Endothelial cell of umbilical vein (primary cell): ENCODE data around the gene MED12L. TPM values are rescaled to one million over a fixed set of nuclear protein-coding genes. Genes with fewer than 3 reads are reported as not detected.

ENCODE experiments used
- BruUV-seq: library from RNA; stranded (reverse); fragments of 400-500 nt; replicated peaks from 2 replicates; lab custom pipeline; 2021; lab: Mats Ljungman, UMichigan
- CTCF ChIA-PET: fragments of 300-600, 350-600 bp; sonication (Branson Sonifier 250); formaldehyde crosslinking; loops from one replicate; lab custom pipeline; 2021; ENCODE audit warnings: antibody characterized with exemption, inconsistent platforms; lab: Charles Lee
- POLR2A ChIA-PET: fragments of 300-600, 350-600 bp; sonication (Branson Sonifier 250); formaldehyde crosslinking; loops from one replicate; lab custom pipeline; 2021; ENCODE audit warnings: antibody characterized with exemption, inconsistent platforms; lab: Charles Lee
- DNase-seq: peaks from one replicate; pipeline ENCODE4 v3.0.0-alpha.2; 2011; ENCODE audit warnings: low read depth, low spot score
- FAIRE-seq: peaks from 2 replicates; lab custom pipeline; 2011; peaks lifted over from hg19 to GRCh38; lab: Jason Lieb, UNC
- H2AFZ ChIP-seq: 2 replicates; pipeline ENCODE4 v1.6.0; 2012; ENCODE audit warnings: low read depth, low read length, control low read depth, inconsistent platforms
- H3K27ac ChIP-seq: 2 replicates; pipeline ENCODE4 v1.5.1; 2011; ENCODE audit warnings: low read depth, mild to moderate bottlenecking, control low read depth, low read length, moderate library complexity; ENCODE audit not compliant: insufficient read depth
- H3K27me3 ChIP-seq, 2 experiments: 2 replicates each; pipeline versions ENCODE4 v1.6.0 to v1.6.1; 2011; ENCODE audit warnings: low read length in 2 of 2, mixed read lengths in 1 of 2; ENCODE audit not compliant: control insufficient read depth in 2 of 2, insufficient read depth in 2 of 2
- H3K36me3 ChIP-seq, 2 experiments: 2 replicates in 1 of 2; 3 replicates in 1 of 2; pipeline ENCODE4 v1.5.1; 2011; ENCODE audit warnings: low read length in 2 of 2, mild to moderate bottlenecking in 1 of 2, moderate library complexity in 1 of 2; ENCODE audit not compliant: control insufficient read depth in 2 of 2, insufficient read depth in 2 of 2; ENCODE audit errors: extremely low read depth in 1 of 2
- H3K4me1 ChIP-seq: 3 replicates; pipeline ENCODE4 v1.5.1; 2011; ENCODE audit warnings: mild to moderate bottlenecking, low read length; ENCODE audit not compliant: control insufficient read depth, insufficient read depth; ENCODE audit errors: extremely low read depth
- H3K4me2 ChIP-seq: 2 replicates; pipeline ENCODE4 v1.6.1; 2011; ENCODE audit warnings: low read length, control low read depth, mixed read lengths; ENCODE audit not compliant: insufficient read depth
- H3K4me3 ChIP-seq, 3 experiments: fragments of 200-600 bp in 1 of 3; sonication (generic), shearing (Covaris generic) in 1 of 3; replicated peaks in 1 of 3; 2 replicates each; pipeline ENCODE4 v1.5.1; 2011 to 2016; ENCODE audit warnings: control low read depth in 3 of 3, low read length in 3 of 3, mild to moderate bottlenecking in 2 of 3, inconsistent platforms in 1 of 3, low read depth in 1 of 3, moderate library complexity in 1 of 3; ENCODE audit not compliant: insufficient read depth in 1 of 3
- H3K79me2 ChIP-seq: 2 replicates; pipeline ENCODE4 v1.6.0; 2012; ENCODE audit warnings: low read length, inconsistent platforms; ENCODE audit not compliant: control insufficient read depth, insufficient read depth
- H3K9ac ChIP-seq: replicated peaks from 2 replicates; pipeline ENCODE3; 2011; ENCODE audit warnings: low read length, control low read depth; ENCODE audit not compliant: insufficient read depth; ENCODE audit errors: extremely low read depth
- H3K9me1 ChIP-seq: replicated peaks from 3 replicates; pipeline ENCODE4 v1.6.0; 2011; ENCODE audit warnings: mild to moderate bottlenecking, low read length; ENCODE audit not compliant: control insufficient read depth, insufficient read depth; ENCODE audit errors: extremely low read depth
- H3K9me3 ChIP-seq: replicated peaks from 2 replicates; pipeline ENCODE4 v1.5.1; 2012; ENCODE audit warnings: low read length, inconsistent platforms; ENCODE audit not compliant: control insufficient read depth, insufficient read depth
- H4K20me1 ChIP-seq: replicated peaks from 2 replicates; pipeline ENCODE3; 2011; ENCODE audit warnings: mild to moderate bottlenecking, low read length; ENCODE audit not compliant: control insufficient read depth, insufficient read depth; ENCODE audit errors: extremely low read depth
- EZH2 ChIP-seq: IDR thresholded peaks from 2 replicates; pipeline ENCODE4 v1.6.1; 2012; ENCODE audit warnings: borderline replicate concordance, low read depth, mild to moderate bottlenecking, moderate library complexity, low read length, inconsistent platforms; ENCODE audit not compliant: severe bottlenecking
- FOS ChIP-seq: IDR thresholded peaks from 2 replicates; pipeline ENCODE4 v1.6.1; 2011; ENCODE audit warnings: mild to moderate bottlenecking, low read length, moderate library complexity, borderline replicate concordance; ENCODE audit not compliant: insufficient read depth
- GATA2 ChIP-seq: IDR thresholded peaks from 2 replicates; pipeline ENCODE4 v1.7.0; 2011; ENCODE audit warnings: low read depth, mild to moderate bottlenecking, moderate library complexity, mixed read lengths, low read length; ENCODE audit not compliant: insufficient read length, insufficient read depth
- JUN ChIP-seq: IDR thresholded peaks from 2 replicates; pipeline ENCODE4 v1.6.1; 2011; ENCODE audit warnings: borderline replicate concordance, low read depth; ENCODE audit not compliant: insufficient read length, insufficient read depth
- MAX ChIP-seq: IDR thresholded peaks from 2 replicates; pipeline ENCODE4 v1.6.1; 2011; ENCODE audit not compliant: insufficient read depth, insufficient read length
- POLR2A ChIP-seq: IDR thresholded peaks from 2 replicates; pipeline ENCODE4 v1.6.1; 2012; ENCODE audit warnings: low read depth, mild to moderate bottlenecking, control low read depth, low read length
- POLR2AphosphoS5 ChIP-seq: IDR thresholded peaks from 2 replicates; pipeline ENCODE4 v1.6.1; 2012; ENCODE audit warnings: low read depth, mild to moderate bottlenecking, control low read depth, low read length, moderate library complexity; ENCODE audit not compliant: insufficient read depth
- dilution Hi-C: fragments of 300-500 bp; cut with MboI; formaldehyde crosslinking; loops from one replicate; pipeline ENCODE4 v1.15.0; 2019; ENCODE audit warnings: low sequenced_read_pairs; ENCODE audit not compliant: extremely low pct_ligation_motif_present
- intact Hi-C: fragments of 100-400 bp; cut with micrococcal nuclease; formaldehyde crosslinking; loops from one replicate; pipeline ENCODE4 v1.10.0; 2022
- polyA plus RNA-seq, 4 experiments: library from polyadenylated mRNA; depleted of rRNA in 3 of 4; stranded (reverse) in 3 of 4; unstranded in 1 of 4; fragments of >200 nt; gene quantifications; 2 replicates each; pipeline versions ENCODE4 v1.2.1 to v1.2.3, GENCODE V29; 2011 to 2012; ENCODE audit warnings: missing spikeins in 1 of 4
- total RNA-seq: library from RNA; stranded (reverse); gene quantifications from 2 replicates; pipeline ENCODE4 v1.2.3, GENCODE V29; 2021

MED12L gene
- total and polyA plus RNA-seq, 2 donors (not counting 3 experiments of a cell fraction or from before 2014, with no cell fraction given), result 0.03 to 0.27 TPM

- Histone ChIP-seq H3K27me3 (peaks cover 2 to 5% of the 10 kb centered on the region in 2 experiments), H2AFZ (no peak overlapping the region), H3K9me1 (no peaks in the 10 kb centered on the region), H3K9me3 (no peaks in the 10 kb centered on the region), H3K9ac (no peak overlapping the region), H3K4me3 (no peak overlapping the region), H3K27ac (no peak overlapping the region), H3K4me1 (no peaks in the 10 kb centered on the region), H3K4me2 (no peak overlapping the region), H4K20me1 (no peaks in the 10 kb centered on the region), H3K79me2 (no peaks in the 10 kb centered on the region), H3K36me3 (no peaks in the 10 kb centered on the region)
- CTCF ChIA-PET, result interaction anchor here (0.6 to 1.4 kb wide), 5 partner anchors 40 to 760 kb away, joined by 3 to 5 read pairs (median 3); no protein-coding TSS in a partner anchor
- dilution Hi-C loops, result no loop called here
- intact Hi-C loops, result no loop called here
- DNase-seq, result no peak
- POLR2A ChIA-PET, result no interaction called here
- FAIRE-seq, result no peak
- BruUV-seq, result no TSS peak
- no peak for TF ChIP-seq POLR2A
- no peak for TF ChIP-seq EZH2
- no peak for TF ChIP-seq FOS
- TF ChIP-seq GATA2, result no peak
- TF ChIP-seq POLR2AphosphoS5, result no peak
Measured at GRCh38 chr3:151275091-151275490, 189.6 kb downstream of the MED12L start.

- Histone ChIP-seq H3K4me1 (no peaks in the 10 kb centered on the region), H3K9ac (no peak overlapping the region)
Measured at GRCh38 chr3:151276038-151276686, 190.7 kb downstream of the MED12L start.

More at GRCh38 chr3:151276038-151276686, 190.7 kb downstream of the MED12L start:
- H3K27ac ChIP-seq, result no peak overlapping the region
- no TSS peak for BruUV-seq
- ChIA-PET POLR2A (interaction anchor here (0.7 kb wide), 1 partner anchor 15 kb away, joined by 3 read pairs; no protein-coding TSS in a partner anchor), CTCF (interaction anchor here (0.7 to 1.4 kb wide), 5 partner anchors 13 to 120 kb away, joined by 3 to 5 read pairs (median 3); no protein-coding TSS in a partner anchor)
- no peak for FAIRE-seq
- no peaks in the 10 kb centered on the region for H4K20me1 ChIP-seq
- no peaks in the 10 kb centered on the region for H3K36me3 ChIP-seq
- H3K9me3 ChIP-seq, result no peaks in the 10 kb centered on the region
- intact Hi-C loops (no loop called here), dilution Hi-C loops (no loop called here)
- H3K4me2 ChIP-seq, result no peak overlapping the region
- no peaks in the 10 kb centered on the region for H3K9me1 ChIP-seq
- H3K27me3 ChIP-seq, result peaks cover 0 to 4% of the 10 kb centered on the region in 2 experiments
- no peak for TF ChIP-seq POLR2A
- no peak for TF ChIP-seq EZH2
- no peak for TF ChIP-seq JUN
- TF ChIP-seq MAX, result no peak
- H3K4me3 ChIP-seq, result no peak overlapping the region
- no peaks in the 10 kb centered on the region for H3K79me2 ChIP-seq
- no peak overlapping the region for H2AFZ ChIP-seq
- DNase-seq, result no peak
